ENCODE results near the gene PTCSC3. TPM values are rescaled to one million over a fixed set of nuclear protein-coding genes. Genes with fewer than 3 reads are reported as not detected.

The PTCSC3 gene
- total and polyA plus RNA-seq, 10 of the 15 experiments (the other 5 are each of a cell fraction or from before 2014, with no cell fraction given) = not detected

- TF ChIP-seq CREM (IDR thresholded peaks at IDR 0.05; ENCODE audit: low read depth) (no peak), MEF2B (IDR thresholded peaks at IDR 0.05; ENCODE audit: partially characterized antibody, poor library complexity, severe bottlenecking) (no peak), HDAC2 (IDR thresholded peaks at IDR 0.05) (no peak)
Observed at GRCh38 chr14:36208690-36209278, 32.3 kb upstream of the PTCSC3 start (continued).

GRCh38 chr14:36207500-36207899 lies 31.0 kb upstream of the PTCSC3 start:
- POLR2A ChIA-PET = no interaction called here
- no peaks in the 10 kb centered on the region for H3K36me3 ChIP-seq (ENCODE audit: control insufficient read depth in 2 of 2, insufficient read depth in 2 of 2, low read length in 1 of 2)
- DNase-seq (ENCODE audit: low read depth, low spot score) (no peak), FAIRE-seq (no peak), ATAC-seq (no peak)
- H3K27me3 ChIP-seq (replicated peaks in 1 of 2; ENCODE audit: control insufficient read depth in 2 of 2, insufficient read depth in 2 of 2, low read length in 1 of 2) = no peaks in the 10 kb centered on the region; a peak in 1 of 4 replicates
- H3K4me2 ChIP-seq (ENCODE audit: control insufficient read depth, insufficient read depth) = no peak overlapping the region
- H3K27ac ChIP-seq (ENCODE audit: control insufficient read depth, insufficient read depth) = no peak overlapping the region
- no peaks in the 10 kb centered on the region for H4K20me1 ChIP-seq (ENCODE audit: control insufficient read depth, insufficient read depth)
- no peak overlapping the region for H3K4me3 ChIP-seq
- RAD21 ChIA-PET (ENCODE audit: unreplicated experiment) = no interaction called here
- in situ Hi-C loops (cut with MboI) (no loop called here), intact Hi-C loops (cut with micrococcal nuclease; ENCODE audit: unreplicated experiment) (no loop called here)
- CTCF ChIA-PET = no interaction called here
- 0% methylated on average over 1 of the region's 1 CpG for WGBS (ENCODE audit: insufficient coverage, insufficient replicate concordance, low lambda C conversion rate, missing lambda C conversion rate)
- no peak overlapping the region for H3K9ac ChIP-seq (ENCODE audit: control insufficient read depth, insufficient read depth, low read length)
- H3K9me3 ChIP-seq (replicated peaks; ENCODE audit: control insufficient read depth, insufficient read depth, low read length) = no peaks in the 10 kb centered on the region
- H3K79me2 ChIP-seq (ENCODE audit: control insufficient read depth, insufficient read depth, low read length) = no peaks in the 10 kb centered on the region
- no peak overlapping the region for H2AFZ ChIP-seq (ENCODE audit: control insufficient read depth, low read depth, low read length)
- SMC1A ChIA-PET (ENCODE audit: uncharacterized antibody, unreplicated experiment) = no interaction called here
- H3K4me1 ChIP-seq (ENCODE audit: control insufficient read depth, insufficient read depth, low read length) = no peaks in the 10 kb centered on the region
- TF ChIP-seq CTCF (IDR thresholded peaks at IDR 0.05 in 2 of 3, conservative IDR thresholded peaks at IDR 0.05 in 1 of 3; ENCODE audit: control insufficient read depth in 2 of 3, extremely low read depth in 1 of 3, insufficient read depth in 1 of 3, low read depth in 3 of 3, low read length in 3 of 3) = peak in 1 of 3 experiments; percentile 7; a peak in 1 of 6 replicates
- no peak for TF ChIP-seq ETV6 (conservative IDR thresholded peaks at IDR 0.05 in 1 of 2, IDR thresholded peaks at IDR 0.05 in 1 of 2; ENCODE audit: borderline replicate concordance in 1 of 2, low read depth in 1 of 2)
- BruUV-seq (replicated peaks) = no TSS peak
